GM21825 (cell line): ENCODE data around the gene RHBDD1.

Experiments
- ATAC-seq: cut with Tn5 transposase; IDR thresholded peaks from one replicate; pipeline ENCODE4 v1.9.1; 2021; ENCODE audit warnings: mild to moderate bottlenecking, moderate library complexity; ENCODE audit not compliant: unreplicated experiment

The RHBDD1 gene

DNA sequence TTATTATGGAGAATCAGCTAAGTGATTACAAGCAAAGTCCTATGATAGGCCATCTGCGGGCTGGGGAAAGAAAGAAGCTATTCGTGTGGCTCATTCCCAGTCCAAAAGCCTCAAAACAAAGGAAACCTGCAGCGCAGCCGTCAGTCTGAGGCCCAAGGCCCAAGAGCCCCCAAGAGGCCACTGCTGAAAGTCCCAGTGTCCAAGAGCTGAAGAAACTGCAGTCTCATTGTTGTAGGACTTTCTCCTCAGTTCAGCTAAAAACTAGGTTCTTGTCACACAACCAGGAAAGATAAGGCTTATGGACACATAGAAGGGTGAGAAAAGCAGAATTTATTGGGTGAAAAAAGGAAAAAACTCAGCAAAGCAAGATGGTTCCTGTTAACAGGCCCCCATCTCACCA lies 143.2 kb downstream of the RHBDD1 start:
- no peak for ATAC-seq

DNA sequence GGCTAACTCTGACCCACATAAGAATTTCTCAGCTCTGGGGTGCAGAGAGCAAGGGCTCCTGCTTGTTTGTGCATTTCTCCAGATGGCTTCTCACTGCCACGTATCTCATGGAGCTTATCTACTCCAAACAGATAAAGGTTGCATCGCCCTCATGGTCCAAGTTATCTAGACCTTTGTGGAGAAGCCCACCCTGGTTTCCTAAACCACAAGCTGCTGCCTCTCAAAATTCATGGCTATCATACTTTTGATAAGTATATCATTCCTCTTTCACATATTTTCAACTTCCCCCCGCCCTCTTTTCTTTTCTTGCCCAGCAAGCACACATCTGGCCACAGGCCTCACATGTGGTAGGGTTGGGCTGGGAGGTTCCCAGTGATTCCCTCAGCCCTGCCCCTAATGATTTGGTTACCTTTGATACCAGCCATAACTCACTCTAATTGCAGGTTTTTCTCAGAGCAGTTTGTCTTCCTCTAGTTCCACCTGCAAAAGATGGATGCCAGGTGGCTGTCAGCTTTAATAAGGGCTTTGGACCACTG lies 146.0 kb downstream of the RHBDD1 start:
- no peak for ATAC-seq

- peak; percentile 15 for ATAC-seq
Observed at GRCh38 chr2:226983895-226984749, 148.3 kb downstream of the RHBDD1 start.

- peak; percentile 97 for ATAC-seq
Observed at GRCh38 chr2:226984750-226985582, 149.1 kb downstream of the RHBDD1 start.

DNA sequence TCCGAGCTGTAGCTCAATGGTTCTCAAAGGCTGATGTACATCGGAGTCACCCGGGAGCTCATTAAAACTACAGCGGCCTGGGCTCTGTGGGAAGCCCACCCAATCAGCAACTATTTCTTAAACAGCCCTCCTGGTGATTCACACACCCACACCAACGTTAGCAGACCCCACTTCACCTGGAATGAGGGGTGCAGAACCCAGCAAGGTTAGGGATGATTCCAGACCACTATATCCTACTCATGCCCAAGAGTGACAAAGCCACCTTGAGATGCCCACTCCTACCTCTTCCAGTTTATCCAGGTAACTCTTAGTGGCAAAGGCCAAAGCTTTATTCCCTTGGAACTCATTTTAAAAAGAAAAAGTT lies 149.7 kb downstream of the RHBDD1 start:
- ATAC-seq: no peak

- ATAC-seq: no peak
Observed at GRCh38 chr2:226991663-226992062, 155.8 kb downstream of the RHBDD1 start.

GRCh38 chr2:226993171-226993570 lies 157.3 kb downstream of the RHBDD1 start:
- no peak for ATAC-seq

DNA sequence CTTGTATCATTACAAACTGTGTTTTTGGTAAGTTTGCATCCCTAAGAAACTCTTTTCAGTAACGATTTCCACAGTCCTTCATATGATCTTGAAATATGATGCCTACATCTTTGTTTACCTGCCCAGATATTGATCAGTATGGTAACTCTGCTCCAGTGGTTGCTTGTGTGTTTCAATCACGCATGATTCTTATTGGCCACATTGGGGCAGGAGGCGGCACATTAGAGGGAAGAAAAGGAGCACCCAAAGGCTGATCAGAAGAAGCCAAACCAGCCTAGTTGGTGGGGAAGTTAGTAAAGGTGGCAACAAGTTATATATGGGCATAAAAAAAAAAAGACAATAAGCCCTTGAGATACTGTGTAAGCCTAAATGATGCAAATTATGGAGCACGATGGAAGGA lies 158.9 kb downstream of the RHBDD1 start:
- ATAC-seq: no peak

GRCh38 chr2:226995625-226996041 lies 159.8 kb downstream of the RHBDD1 start:
- peak; percentile 71 for ATAC-seq

DNA sequence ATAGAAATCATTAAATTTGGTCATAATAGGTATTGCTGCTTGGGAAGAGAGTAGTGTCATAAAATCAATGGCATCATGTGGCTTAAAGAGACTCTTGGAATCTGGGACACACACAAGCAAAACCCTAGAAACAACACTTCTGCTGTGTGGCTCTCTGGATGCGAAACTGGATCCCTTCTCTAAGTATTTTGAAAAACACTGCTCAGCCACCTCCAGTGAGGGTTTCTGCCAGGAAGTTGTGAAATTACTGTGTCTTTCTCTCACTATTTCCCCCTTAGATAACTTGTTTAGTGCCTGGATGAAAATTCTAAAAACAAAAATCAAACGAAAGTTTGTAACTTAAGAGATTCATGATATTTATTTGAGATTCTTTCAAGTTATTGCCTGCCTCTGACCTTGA lies 163.8 kb downstream of the RHBDD1 start:
- ATAC-seq: no peak

GRCh38 chr2:227000123-227000522 lies 164.3 kb downstream of the RHBDD1 start:
- ATAC-seq: no peak

GRCh38 chr2:227004482-227004881 lies 168.6 kb downstream of the RHBDD1 start:
- no peak for ATAC-seq

DNA sequence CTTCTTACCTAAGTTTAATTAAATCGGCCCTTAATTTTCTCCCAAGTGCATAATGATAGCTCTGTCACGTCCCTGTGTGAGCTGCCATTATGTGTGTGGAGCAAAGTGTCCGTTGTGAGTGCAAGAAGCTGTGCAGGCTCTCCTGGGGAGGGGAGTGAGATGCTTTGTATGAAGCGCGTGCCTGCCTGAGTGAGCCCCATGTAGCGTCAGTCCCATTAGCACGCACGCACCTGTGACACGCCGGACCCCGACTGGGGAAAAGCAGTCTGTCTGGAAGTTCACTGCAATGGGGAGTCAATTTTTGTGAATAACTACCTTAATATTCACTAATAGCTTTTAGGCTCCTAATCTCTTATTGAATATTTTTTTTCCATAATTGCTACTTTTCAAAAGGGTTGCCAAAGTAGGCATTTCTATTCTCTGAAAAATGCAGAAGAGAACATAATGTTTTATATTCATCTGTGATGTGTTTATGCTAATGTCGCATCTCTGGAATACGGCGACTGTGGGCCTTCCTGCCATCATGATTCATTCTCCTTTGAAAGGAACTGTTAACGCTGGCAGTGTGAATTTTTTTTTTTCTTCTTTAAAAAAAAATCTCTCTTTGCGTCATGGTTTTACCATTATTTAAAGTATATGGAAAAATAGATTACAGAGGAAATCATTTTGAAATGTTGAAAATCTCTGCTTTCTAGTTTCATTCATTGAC lies 170.5 kb downstream of the RHBDD1 start:
- ATAC-seq: no peak

GRCh38 chr2:227007148-227007547 lies 171.3 kb downstream of the RHBDD1 start:
- ATAC-seq: no peak

- ATAC-seq: no peak
Observed at GRCh38 chr2:227007940-227008339, 172.1 kb downstream of the RHBDD1 start.

GRCh38 chr2:227010433-227010832 lies 174.6 kb downstream of the RHBDD1 start:
- no peak for ATAC-seq

GRCh38 chr2:227013330-227013729 lies 177.5 kb downstream of the RHBDD1 start:
- ATAC-seq: no peak

- no peak for ATAC-seq
Observed at GRCh38 chr2:227013881-227014280, 178.0 kb downstream of the RHBDD1 start.

DNA sequence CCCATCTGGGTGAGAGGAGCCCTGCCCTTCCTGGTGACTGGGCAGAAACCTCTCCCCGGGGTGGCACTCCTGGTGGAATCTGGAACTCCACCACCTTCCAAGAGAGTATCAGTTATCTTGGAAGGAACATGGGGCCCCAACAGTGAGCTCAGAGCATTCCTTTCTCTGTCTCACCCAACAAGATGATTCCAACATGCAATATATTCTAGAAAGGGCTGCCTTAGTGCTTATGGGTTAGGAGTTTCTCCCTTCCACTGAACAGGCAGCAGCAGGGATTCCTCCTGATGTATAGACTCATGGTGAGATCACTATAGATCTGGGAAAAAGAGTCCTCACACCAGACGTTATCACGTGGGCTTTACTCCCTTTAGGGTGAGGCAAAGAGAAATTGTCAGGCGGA lies 181.0 kb downstream of the RHBDD1 start:
- ATAC-seq: no peak

- ATAC-seq: no peak
Observed at GRCh38 chr2:227020416-227020815, 184.6 kb downstream of the RHBDD1 start.

GRCh38 chr2:227022608-227023007 lies 186.8 kb downstream of the RHBDD1 start:
- ATAC-seq: no peak
